HS-27A (cell line): ENCODE measurements around the gene MYBBP1A.

ENCODE experiments used
- DNase-seq: peaks from one replicate; pipeline ENCODE4 v3.0.0-alpha.2; 2012; ENCODE audit warnings: low read depth, missing footprints

The MYBBP1A gene

GRCh38 chr17:4535667-4536258, 19.4 kb downstream of the MYBBP1A start:
- no peak for DNase-seq

- no peak for DNase-seq
Measured at GRCh38 chr17:4534928-4535666, 20.1 kb downstream of the MYBBP1A start.

GRCh38 chr17:4534515-4534914, 20.7 kb downstream of the MYBBP1A start:
- no peak for DNase-seq

GRCh38 chr17:4533523-4534504, 21.4 kb downstream of the MYBBP1A start:
- no peak for DNase-seq

GRCh38 chr17:4532860-4533522, 22.2 kb downstream of the MYBBP1A start:
- no peak for DNase-seq

- no peak for DNase-seq
Measured at GRCh38 chr17:4531988-4532736, 23.0 kb downstream of the MYBBP1A start.

- DNase-seq: no peak
Measured at GRCh38 chr17:4530799-4531730, 24.1 kb downstream of the MYBBP1A start.

GRCh38 chr17:4529533-4530152, 25.5 kb downstream of the MYBBP1A start:
- no peak for DNase-seq

GRCh38 chr17:4527566-4528125, 27.5 kb downstream of the MYBBP1A start:
- DNase-seq: no peak

GRCh38 chr17:4527134-4527533, 28.1 kb downstream of the MYBBP1A start:
- DNase-seq: no peak

GRCh38 chr17:4525691-4526397, 29.3 kb downstream of the MYBBP1A start:
- DNase-seq: no peak

- DNase-seq: no peak
Measured at GRCh38 chr17:4523946-4524345, 31.2 kb downstream of the MYBBP1A start.

- DNase-seq: no peak
Measured at GRCh38 chr17:4522661-4523060, 32.5 kb downstream of the MYBBP1A start.

- DNase-seq: no peak
Measured at GRCh38 chr17:4520894-4521600, 34.1 kb downstream of the MYBBP1A start.

- DNase-seq: no peak
Measured at GRCh38 chr17:4520060-4520893, 34.9 kb downstream of the MYBBP1A start.

GRCh38 chr17:4519361-4519788, 35.8 kb downstream of the MYBBP1A start:
- DNase-seq: no peak

- DNase-seq: no peak
Measured at GRCh38 chr17:4518901-4519300, 36.3 kb downstream of the MYBBP1A start.
